Right hindlimb (tissue), 1 donor: ENCODE measurements around the gene OR13J1.
"Not testable (repeated sequence)": the region's sequence is repeated elsewhere in the genome, so short reads cannot be mapped to it uniquely, and the experiment has no call there.

Experiments used
- DNase-seq: peaks from one replicate; pipeline ENCODE4 v3.0.0-alpha.2; 2018

The OR13J1 gene

GRCh38 chr9:35904338-35904737 is 34.1 kb upstream of the OR13J1 start:
- DNase-seq: no peak

GRCh38 chr9:35903049-35903448 is 32.8 kb upstream of the OR13J1 start:
- DNase-seq: no peak

GRCh38 chr9:35899021-35899420 is 28.8 kb upstream of the OR13J1 start:
- DNase-seq: no peak

GRCh38 chr9:35898337-35898736 is 28.1 kb upstream of the OR13J1 start:
- no peak for DNase-seq

- DNase-seq: not testable (repeated sequence)
Measured at GRCh38 chr9:35897376-35898099, 27.3 kb upstream of the OR13J1 start.

- DNase-seq: no peak
Measured at GRCh38 chr9:35896570-35896969, 26.4 kb upstream of the OR13J1 start.

- no peak for DNase-seq
Measured at GRCh38 chr9:35892051-35892450, 21.9 kb upstream of the OR13J1 start.

- DNase-seq: no peak
Measured at GRCh38 chr9:35891646-35892045, 21.4 kb upstream of the OR13J1 start.

- DNase-seq: not testable (repeated sequence)
Measured at GRCh38 chr9:35884908-35885307, 14.7 kb upstream of the OR13J1 start.

GRCh38 chr9:35882996-35883395 is 12.8 kb upstream of the OR13J1 start:
- DNase-seq: no peak

GRCh38 chr9:35882263-35882848 is 12.2 kb upstream of the OR13J1 start:
- DNase-seq: peak; percentile 88

- no peak for DNase-seq
Measured at GRCh38 chr9:35872505-35872904, 2.3 kb upstream of the OR13J1 start.

GRCh38 chr9:35871545-35871944 is 1.3 kb upstream of the OR13J1 start:
- DNase-seq: no peak

GRCh38 chr9:35869621-35870216 is 482 bp downstream of the OR13J1 start:
- DNase-seq: no peak

- DNase-seq: no peak
Measured at GRCh38 chr9:35868933-35869332, 1.3 kb downstream of the OR13J1 start.

- DNase-seq: no peak
Measured at GRCh38 chr9:35867538-35867937, 2.7 kb downstream of the OR13J1 start.

GRCh38 chr9:35864695-35865255 is 5.4 kb downstream of the OR13J1 start:
- DNase-seq: no peak

- DNase-seq: no peak
Measured at GRCh38 chr9:35863583-35863982, 6.6 kb downstream of the OR13J1 start.

- DNase-seq: no peak
Measured at GRCh38 chr9:35862328-35862727, 7.9 kb downstream of the OR13J1 start.

- DNase-seq: no peak
Measured at GRCh38 chr9:35861161-35861897, 8.9 kb downstream of the OR13J1 start.

GRCh38 chr9:35859990-35860339 is 10.2 kb downstream of the OR13J1 start:
- DNase-seq: no peak

GRCh38 chr9:35859310-35859989 is 10.8 kb downstream of the OR13J1 start:
- no peak for DNase-seq

- DNase-seq: no peak
Measured at GRCh38 chr9:35858458-35858857, 11.7 kb downstream of the OR13J1 start.
